H1 (cell line): ENCODE results near the gene NOLC1. TPM values are rescaled to one million over a fixed set of nuclear protein-coding genes. Genes with fewer than 3 reads are reported as not detected.

ENCODE experiments used
- CTCF ChIA-PET: fragments of 300-600 bp; sonication (Branson Sonifier 250); formaldehyde crosslinking; loops from one replicate; lab custom pipeline; 2021; ENCODE audit not compliant: partially characterized antibody; lab: Charles Lee
- POLR2A ChIA-PET: fragments of 300-600 bp; sonication (Branson Sonifier 250); formaldehyde crosslinking; loops from one replicate; lab custom pipeline; 2021; ENCODE audit warnings: inconsistent platforms; ENCODE audit not compliant: partially characterized antibody; lab: Charles Lee
- DNase-seq, 2 experiments: peaks; one replicate each; pipeline versions ENCODE4 v3.0.0 to v3.0.0-alpha.2; 2010 to 2022; ENCODE audit warnings: low spot score in 2 of 2, low read depth in 1 of 2, mixed read lengths in 1 of 2
- FAIRE-seq: peaks from 2 replicates; lab custom pipeline; 2011; peaks lifted over from hg19 to GRCh38; lab: Jason Lieb, UNC
- H2AFZ ChIP-seq: 2 replicates; pipeline ENCODE4 v1.8.1; 2012; ENCODE audit warnings: low read length, inconsistent platforms
- H2AK5ac ChIP-seq: 2 replicates; pipeline ENCODE4 v1.6.1; 2013; ENCODE audit warnings: low read depth, low read length
- H2BK120ac ChIP-seq: replicated peaks from 2 replicates; pipeline ENCODE3; 2013; ENCODE audit warnings: low read depth, low read length, inconsistent platforms
- H2BK12ac ChIP-seq: 2 replicates; pipeline ENCODE4 v1.6.1; 2013; ENCODE audit warnings: low read depth, low read length
- H2BK15ac ChIP-seq: 2 replicates; pipeline ENCODE4 v1.6.1; 2013; ENCODE audit warnings: low read length
- H2BK20ac ChIP-seq: 2 replicates; pipeline ENCODE4 v1.6.1; 2013; ENCODE audit warnings: low read length
- H2BK5ac ChIP-seq: 2 replicates; pipeline ENCODE4 v1.6.1; 2013; ENCODE audit warnings: low read depth, low read length
- H3K14ac ChIP-seq: 2 replicates; pipeline ENCODE4 v1.6.1; 2013; ENCODE audit warnings: inconsistent platforms; ENCODE audit not compliant: insufficient read length
- H3K18ac ChIP-seq: 2 replicates; pipeline ENCODE4 v1.6.1; 2013; ENCODE audit warnings: low read length; ENCODE audit errors: extremely low read depth
- H3K23ac ChIP-seq: 2 replicates; pipeline ENCODE4 v1.6.1; 2013; ENCODE audit warnings: inconsistent platforms; ENCODE audit not compliant: insufficient read length
- H3K23me2 ChIP-seq: 2 replicates; pipeline ENCODE4 v1.6.1; 2013; ENCODE audit warnings: low read depth, low read length
- H3K27ac ChIP-seq: 2 replicates; pipeline ENCODE4 v1.6.1; 2011; ENCODE audit warnings: low read depth, low read length, inconsistent platforms
- H3K27me3 ChIP-seq, 4 experiments: replicated peaks in 1 of 4; 1 replicate in 1 of 4; 2 replicates in 3 of 4; pipeline versions ENCODE4 v1.6.1 to v1.8.1; 2011 to 2013; ENCODE audit warnings: low read length in 3 of 4, mild to moderate bottlenecking in 3 of 4, inconsistent platforms in 2 of 4, mixed read lengths in 2 of 4, moderate library complexity in 1 of 4; ENCODE audit not compliant: control insufficient read depth in 3 of 4, insufficient read depth in 3 of 4; ENCODE audit errors: extremely low read depth in 1 of 4
- H3K36me3 ChIP-seq, 4 experiments: 2 replicates each; pipeline versions ENCODE4 v1.6.1 to v1.8.1; 2011 to 2013; ENCODE audit warnings: mild to moderate bottlenecking in 4 of 4, low read length in 3 of 4, moderate library complexity in 2 of 4, control low read depth in 1 of 4, inconsistent platforms in 1 of 4; ENCODE audit not compliant: insufficient read depth in 4 of 4, control insufficient read depth in 2 of 4
- H3K4ac ChIP-seq: replicated peaks from 2 replicates; pipeline ENCODE3; 2013; ENCODE audit warnings: low read length, low read depth, mixed read lengths, inconsistent platforms; ENCODE audit not compliant: insufficient read length
- H3K4me1 ChIP-seq, 4 experiments: replicated peaks in 1 of 4; 1 replicate in 1 of 4; 2 replicates in 3 of 4; pipeline versions ENCODE4 v1.6.1 to v1.8.1; 2011 to 2013; ENCODE audit warnings: low read length in 3 of 4, inconsistent platforms in 2 of 4, mixed read lengths in 1 of 4; ENCODE audit not compliant: insufficient read depth in 4 of 4, control insufficient read depth in 3 of 4
- H3K4me2 ChIP-seq, 2 experiments: 2 replicates each; pipeline versions ENCODE4 v1.6.1 to v1.8.1; 2011 to 2013; ENCODE audit warnings: low read depth in 2 of 2, low read length in 2 of 2, control low read depth in 1 of 2, inconsistent platforms in 1 of 2, mild to moderate bottlenecking in 1 of 2; ENCODE audit not compliant: insufficient read depth in 1 of 2
- H3K4me3 ChIP-seq, 4 experiments: fragments of 200-600, 300-600 bp in 1 of 4; sonication (generic), shearing (Covaris generic), sonication (Bioruptor Twin) in 1 of 4; 2 replicates each; pipeline versions ENCODE4 v1.5.1 to v1.8.1; 2011 to 2016; ENCODE audit warnings: low read length in 4 of 4, low read depth in 3 of 4, control low read depth in 2 of 4, inconsistent platforms in 2 of 4, mild to moderate bottlenecking in 2 of 4, mixed read lengths in 1 of 4, moderate library complexity in 1 of 4; ENCODE audit not compliant: insufficient read depth in 2 of 4; ENCODE audit errors: extremely low read depth in 1 of 4
- H3K56ac ChIP-seq: replicated peaks from 2 replicates; pipeline ENCODE3; 2013; ENCODE audit warnings: low read depth, mild to moderate bottlenecking, mixed read lengths, low read length, inconsistent platforms; ENCODE audit not compliant: insufficient read length
- H3K79me1 ChIP-seq: 2 replicates; pipeline ENCODE4 v1.6.1; 2013; ENCODE audit warnings: low read depth, low read length, control low read depth
- H3K79me2 ChIP-seq, 2 experiments: 2 replicates each; pipeline versions ENCODE4 v1.6.1 to v1.8.1; 2012 to 2013; ENCODE audit warnings: low read length in 2 of 2, mild to moderate bottlenecking in 2 of 2, inconsistent platforms in 1 of 2; ENCODE audit not compliant: insufficient read depth in 2 of 2, control insufficient read depth in 1 of 2
- H3K9ac ChIP-seq, 4 experiments: replicated peaks in 1 of 4; 1 replicate in 1 of 4; 2 replicates in 3 of 4; pipeline versions ENCODE4 v1.6.1 to v1.8.1; 2011 to 2013; ENCODE audit warnings: low read depth in 3 of 4, low read length in 3 of 4, control low read depth in 2 of 4, mild to moderate bottlenecking in 2 of 4, moderate library complexity in 2 of 4, inconsistent platforms in 1 of 4; ENCODE audit errors: extremely low read depth in 1 of 4
- H3K9me3 ChIP-seq, 2 experiments: 2 replicates each; pipeline versions ENCODE4 v1.6.1 to v1.8.1; 2012 to 2013; ENCODE audit warnings: mild to moderate bottlenecking in 2 of 2, moderate library complexity in 2 of 2, control low read depth in 1 of 2, inconsistent platforms in 1 of 2, low read depth in 1 of 2, low read length in 1 of 2, mixed read lengths in 1 of 2; ENCODE audit not compliant: insufficient read depth in 2 of 2
- H4K20me1 ChIP-seq, 2 experiments: replicated peaks in 1 of 2; 2 replicates each; pipeline versions ENCODE3 to v1.8.1; 2011 to 2013; ENCODE audit warnings: inconsistent platforms in 2 of 2, low read length in 2 of 2, mild to moderate bottlenecking in 1 of 2; ENCODE audit not compliant: insufficient read depth in 2 of 2, control insufficient read depth in 1 of 2
- H4K5ac ChIP-seq: 2 replicates; pipeline ENCODE4 v1.6.1; 2013; ENCODE audit warnings: low read length, low read depth, mixed read lengths, inconsistent platforms; ENCODE audit not compliant: insufficient read length
- H4K8ac ChIP-seq: 2 replicates; pipeline ENCODE4 v1.8.0; 2013; ENCODE audit warnings: mild to moderate bottlenecking, moderate library complexity, low read length, inconsistent platforms; ENCODE audit not compliant: insufficient read depth; ENCODE audit errors: extremely low read depth
- H4K91ac ChIP-seq: replicated peaks from 2 replicates; pipeline ENCODE3; 2013; ENCODE audit warnings: low read length, mixed read lengths, inconsistent platforms; ENCODE audit not compliant: insufficient read length
- ATF3 ChIP-seq: IDR thresholded peaks from 2 replicates; pipeline ENCODE4 v1.6.1; 2011; ENCODE audit warnings: low read depth, mild to moderate bottlenecking, low read length; ENCODE audit not compliant: insufficient read depth
- PHF8 ChIP-seq: fragments of 200-600 bp; sonication (generic); conservative IDR thresholded peaks from 2 replicates; pipeline ENCODE4 v1.7.1; 2012; ENCODE audit warnings: low read depth, mild to moderate bottlenecking, inconsistent platforms, low read length, moderate library complexity
- RXRA ChIP-seq: IDR thresholded peaks from 2 replicates; pipeline ENCODE4 v1.6.1; 2011; ENCODE audit warnings: low read depth, mild to moderate bottlenecking, low read length, moderate library complexity; ENCODE audit not compliant: insufficient read depth
- SIN3A ChIP-seq, 2 experiments: IDR thresholded peaks in 1 of 2; conservative IDR thresholded peaks in 1 of 2; 2 replicates each; pipeline ENCODE4 v1.6.1; 2011 to 2012; ENCODE audit warnings: low read length in 2 of 2, improper control_type of control experiment in 1 of 2, low read depth in 1 of 2, mild to moderate bottlenecking in 1 of 2
- SP1 ChIP-seq: IDR thresholded peaks from 2 replicates; pipeline ENCODE4 v1.6.1; 2011; ENCODE audit warnings: low read depth, low read length
- SRF ChIP-seq: IDR thresholded peaks from 2 replicates; pipeline ENCODE4 v1.6.1; 2011; ENCODE audit warnings: mild to moderate bottlenecking, low read depth, low read length, moderate library complexity
- TAF1 ChIP-seq: IDR thresholded peaks from 2 replicates; pipeline ENCODE4 v1.6.1; 2011; ENCODE audit warnings: mild to moderate bottlenecking, low read depth, low read length
- TBP ChIP-seq: IDR thresholded peaks from 2 replicates; pipeline ENCODE4 v1.6.1; 2011; ENCODE audit warnings: low read depth, low read length, improper control_type of control experiment
- YY1 ChIP-seq: IDR thresholded peaks from 2 replicates; pipeline ENCODE4 v1.6.1; 2011; ENCODE audit warnings: low read depth, mild to moderate bottlenecking, low read length
- ZNF274 ChIP-seq: IDR thresholded peaks from 2 replicates; pipeline ENCODE4 v1.7.0; 2012; ENCODE audit warnings: low read length, borderline replicate concordance; ENCODE audit errors: extremely low read depth
- WGBS, 2 experiments: shearing (Covaris generic) in 1 of 2; methylation state at CpG; one replicate each; pipeline versions ENCODE4 v1.1.6 to v1.1.7; 2013 to 2015; ENCODE audit warnings: low lambda C conversion rate in 2 of 2, mixed read lengths in 2 of 2, inconsistent platforms in 1 of 2, low coverage in 1 of 2, missing lambda C conversion rate in 1 of 2; ENCODE audit not compliant: insufficient replicate concordance in 2 of 2, insufficient coverage in 1 of 2, insufficient read length in 1 of 2; ENCODE audit errors: extremely low coverage in 1 of 2, missing lambda C conversion rate in 1 of 2; 5-methylcytosine and 5-hydroxymethylcytosine counted together
- polyA plus RNA-seq, 7 experiments: library from polyadenylated mRNA; depleted of rRNA in 3 of 7; stranded (reverse) in 5 of 7; unstranded in 2 of 7; fragments of >200 nt in 5 of 7; fragments of 200-250 nt in 2 of 7; gene quantifications; 1 replicate in 5 of 7; 2 replicates in 1 of 7; 4 replicates in 1 of 7; pipeline versions ENCODE4 v1.2.1 to v1.2.3, GENCODE V29; 2011 to 2013; ENCODE audit warnings: missing spikeins in 2 of 7, mixed read lengths in 2 of 7
- total RNA-seq: library from RNA; stranded (reverse); fragmentation: NEBNext Ultra II Directional; extraction: Animal tissue kit (Norgen Biotek cat#: 25700); gene quantifications from 2 replicates; pipeline ENCODE4 v1.2.1, GENCODE V29; 2021

NOLC1 gene
- total and polyA plus RNA-seq, 2 of the 8 experiments (the other 6 are each of a cell fraction or from before 2014, with no cell fraction given), result 86.3 to 191 TPM

DNA sequence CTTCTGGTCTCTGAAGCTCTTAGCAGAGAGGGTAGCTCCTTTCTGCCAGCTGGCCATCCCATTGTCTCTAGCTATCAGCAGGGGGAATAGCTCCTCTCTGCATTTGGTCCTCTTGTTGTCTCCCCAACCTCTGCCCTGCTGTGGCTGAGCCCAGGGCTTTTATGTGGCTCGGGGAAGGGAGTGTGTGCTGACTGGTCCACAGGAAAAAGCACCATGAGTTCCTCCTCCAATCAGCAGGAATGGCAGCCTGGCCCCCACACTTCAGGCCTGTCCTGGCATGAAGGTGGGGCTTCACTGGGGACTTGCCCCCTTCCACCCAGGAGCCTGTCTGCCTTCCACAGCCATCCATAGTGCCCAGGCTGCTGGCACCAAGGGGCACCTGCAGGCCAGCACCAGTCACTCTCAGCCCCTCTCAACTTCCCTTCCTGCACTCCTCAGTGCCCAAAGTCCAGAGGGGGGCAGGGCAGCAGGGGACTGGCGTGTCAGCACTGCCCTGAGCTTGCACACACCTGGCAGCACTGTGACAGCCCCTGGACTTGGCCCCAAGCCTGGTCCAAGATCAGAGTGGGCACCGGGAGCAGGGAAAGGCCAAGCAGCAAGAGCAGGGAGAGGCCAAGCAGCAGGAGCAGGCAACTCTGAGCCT lies 36.2 kb downstream of the NOLC1 start:
- Histone ChIP-seq H3K23ac (no peak overlapping the region), H3K4me1 (no peaks in the 10 kb centered on the region), H3K27me3 (no peaks in the 10 kb centered on the region; a peak in 1 of 7 replicates), H4K91ac (no peak overlapping the region), H4K8ac (no peak overlapping the region; the same call in 1 of the 2 replicates), H3K79me1 (no peaks in the 10 kb centered on the region), H2BK20ac (no peak overlapping the region), H4K20me1 (no peaks in the 10 kb centered on the region), H3K56ac (no peak overlapping the region), H4K5ac (no peak overlapping the region), H2BK12ac (no peak overlapping the region), H3K23me2 (no peaks in the 10 kb centered on the region), H3K79me2 (no peaks in the 10 kb centered on the region), H2AFZ (peak overlapping the region; percentile 6; the same call in 1 of the 2 replicates), H2BK15ac (no peak overlapping the region), H3K27ac (no peak overlapping the region), H2BK5ac (no peak overlapping the region), H3K4me3 (no peak overlapping the region), H3K9me3 (peaks cover 27 to 34% of the 10 kb centered on the region in 2 experiments), H2BK120ac (no peak overlapping the region), H2AK5ac (no peak overlapping the region), H3K36me3 (no peaks in the 10 kb centered on the region), H3K4me2 (no peak overlapping the region), H3K4ac (no peak overlapping the region), H3K18ac (no peak overlapping the region), H3K9ac (no peak overlapping the region), H3K14ac (no peak overlapping the region)
- TF ChIP-seq SP1, result no peak
- TF ChIP-seq ATF3, result no peak
- TF ChIP-seq RXRA, result no peak
- TF ChIP-seq SIN3A (conservative IDR thresholded peaks at IDR 0.05 in 1 of 2, IDR thresholded peaks at IDR 0.05 in 1 of 2; ENCODE audit: low read depth in 1 of 2, low read length in 2 of 2), result no peak
- TF ChIP-seq TBP, result no peak
- TF ChIP-seq ZNF274, result no peak
- TF ChIP-seq SRF, result no peak
- TF ChIP-seq PHF8, result no peak
- TF ChIP-seq TAF1, result no peak
- no peak for TF ChIP-seq YY1
- 81% methylated on average over 3 of the region's 3 CpGs; no CpG with 5 or more reads in 1 of the 2 experiments for WGBS, 2 experiments
- DNase-seq, result no peak
- ChIA-PET POLR2A (interaction anchor here (1.1 kb wide), 1 partner anchor 37 kb away, joined by 5 read pairs; no protein-coding TSS in a partner anchor), CTCF (interaction anchor here (0.9 to 1.4 kb wide), 4 partner anchors 9 to 117 kb away, joined by 3 to 4 read pairs (median 3); no protein-coding TSS in a partner anchor)
- no peak for FAIRE-seq
